ENCODE data around the gene TMEM100.

DNA sequence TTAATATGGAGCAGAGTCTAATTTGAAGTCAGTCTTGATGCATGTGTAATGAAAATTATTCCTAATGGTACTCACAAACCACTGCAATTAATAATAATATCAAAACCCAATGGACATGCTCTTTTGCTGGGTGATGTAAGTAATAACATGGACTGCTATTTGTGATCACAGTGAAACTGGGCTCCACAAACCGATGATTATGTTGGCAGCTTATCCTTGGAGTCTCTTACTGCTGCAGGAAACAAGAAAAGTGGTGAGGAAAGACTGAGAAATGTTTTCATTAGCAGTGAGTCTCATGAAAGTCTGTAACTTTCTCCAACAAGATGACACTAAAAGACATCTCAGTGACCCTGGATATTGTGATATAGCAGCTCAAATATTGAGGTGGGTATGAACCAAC is 45.2 kb downstream of the TMEM100 start:
- TF ChIP-seq TAF1 (IDR thresholded peaks at IDR 0.05; ENCODE audit: low read depth, low read length) (no peak), POLR2A (IDR thresholded peaks at IDR 0.05; ENCODE audit: low read depth, low read length) (no peak), POU2F2 (IDR thresholded peaks at IDR 0.05; ENCODE audit: low read depth, low read length) (no peak), POLR2AphosphoS5 (IDR thresholded peaks at IDR 0.05; ENCODE audit: low read depth, low read length) (no peak)
